HG02759 (cell line): ENCODE results near the gene TSPY4.
"Not testable (repeated sequence)": the region's sequence is repeated elsewhere in the genome, so short reads cannot be mapped to it uniquely, and the experiment has no call there.

Experiments
- ATAC-seq: cut with Tn5 transposase; IDR thresholded peaks from one replicate; pipeline ENCODE4 v1.9.1; 2021; ENCODE audit warnings: mild to moderate bottlenecking, moderate library complexity; ENCODE audit not compliant: unreplicated experiment

TSPY4 gene

GRCh38 chrY:9337164-9337563 is at the start of gene TSPY4:
TSS of gene TSPY4 (plus strand) at chrY:9337464. CDS start at chrY:9337510, 46 bp downstream.
- not testable (repeated sequence) for ATAC-seq

GRCh38 chrY:9320996-9321395 is 16.3 kb upstream of the TSPY4 start:
- no peak for ATAC-seq

GRCh38 chrY:9357497-9357896 is 20.2 kb downstream of the TSPY4 start, which contains the start of gene TSPY8:
TSS of gene TSPY8 (plus strand) at chrY:9357797. CDS start at chrY:9357843, 46 bp downstream.
- ATAC-seq, result not testable (repeated sequence)
